HepG2 (cell line): ENCODE results near the gene TRDMT1. TPM values are rescaled to one million over a fixed set of nuclear protein-coding genes. Genes with fewer than 3 reads are reported as not detected.

Experiments
- ATAC-seq: fragments of 200-7000 bp; cut with Tn5 transposase; 3 replicates; pipeline ENCODE4 v1.9.1; 2020; ENCODE audit warnings: mild to moderate bottlenecking, moderate library complexity
- BruUV-seq: library from RNA; stranded (reverse); fragments of 400-500 nt; replicated peaks from 2 replicates; lab custom pipeline; 2021; lab: Mats Ljungman, UMichigan
- CTCF ChIA-PET: fragments of 300-600 bp; formaldehyde crosslinking; extraction: SDS; loops from one replicate; lab custom pipeline; 2021; ENCODE audit warnings: low total read pairs, inconsistent platforms, low intra/inter-chr PET ratio; lab: Yijun Ruan, JAX
- POLR2A ChIA-PET: fragments of 350-600 bp; sonication (Branson Sonifier 250); formaldehyde crosslinking; loops from one replicate; lab custom pipeline; 2020; ENCODE audit warnings: antibody characterized with exemption, inconsistent platforms; lab: Yijun Ruan, JAX
- DNase-seq: peaks from one replicate; pipeline ENCODE4 v3.0.0-alpha.2; 2015; ENCODE audit warnings: low spot score
- FAIRE-seq: peaks from 3 replicates; lab custom pipeline; 2011; peaks lifted over from hg19 to GRCh38; lab: Jason Lieb, UNC
- H2AFZ ChIP-seq: one replicate; pipeline ENCODE4 v1.6.1; 2011; ENCODE audit warnings: low read length, inconsistent platforms
- H3K27ac ChIP-seq: fragments of 300-600 bp; 3 replicates; pipeline ENCODE4 v1.8.0; 2011; ENCODE audit warnings: mixed run types, mild to moderate bottlenecking, mixed read lengths, low read length, inconsistent platforms; ENCODE audit not compliant: insufficient read depth; ENCODE audit errors: extremely low read length
- H3K27me3 ChIP-seq, 2 experiments: fragments of 200-600 bp in 1 of 2; 2 replicates in 1 of 2; 3 replicates in 1 of 2; pipeline versions ENCODE4 v1.6.0 to v1.8.0; 2011; ENCODE audit warnings: low read length in 2 of 2, mild to moderate bottlenecking in 2 of 2, moderate library complexity in 2 of 2, inconsistent platforms in 1 of 2; ENCODE audit not compliant: insufficient read depth in 2 of 2, control insufficient read depth in 1 of 2
- H3K36me3 ChIP-seq, 2 experiments: fragments of 200-600 bp in 1 of 2; replicated peaks in 1 of 2; 2 replicates in 1 of 2; 3 replicates in 1 of 2; pipeline versions ENCODE4 v1.5.1 to v1.8.0; 2011; ENCODE audit warnings: low read length in 2 of 2, inconsistent platforms in 1 of 2; ENCODE audit not compliant: insufficient read depth in 2 of 2, control insufficient read depth in 1 of 2
- H3K4me1 ChIP-seq: 2 replicates; pipeline ENCODE4 v1.5.1; 2012; ENCODE audit warnings: low read length, inconsistent platforms; ENCODE audit not compliant: insufficient read depth
- H3K4me2 ChIP-seq: 2 replicates; pipeline ENCODE4 v1.6.0; 2011; ENCODE audit warnings: low read depth, low read length, inconsistent platforms
- H3K4me3 ChIP-seq, 3 experiments: fragments of 200-600 bp in 1 of 3; sonication (generic), shearing (Covaris generic) in 1 of 3; replicated peaks in 1 of 3; 2 replicates each; pipeline ENCODE4 v1.5.1; 2011 to 2016; ENCODE audit warnings: low read length in 3 of 3, inconsistent platforms in 2 of 3, low read depth in 2 of 3, mild to moderate bottlenecking in 2 of 3, control low read depth in 1 of 3, mixed read lengths in 1 of 3; ENCODE audit not compliant: insufficient read depth in 1 of 3
- H3K79me2 ChIP-seq: one replicate; pipeline ENCODE4 v1.6.1; 2011; ENCODE audit warnings: low read length, inconsistent platforms; ENCODE audit not compliant: insufficient read depth
- H3K9ac ChIP-seq: 2 replicates; pipeline ENCODE4 v1.6.0; 2011; ENCODE audit warnings: mild to moderate bottlenecking, low read depth, low read length, inconsistent platforms; ENCODE audit not compliant: insufficient read depth
- H3K9me3 ChIP-seq: 2 replicates; pipeline ENCODE4 v1.5.1; 2012; ENCODE audit warnings: mild to moderate bottlenecking, low read length
- H4K20me1 ChIP-seq: 2 replicates; pipeline ENCODE4 v1.6.0; 2011; ENCODE audit warnings: inconsistent platforms, mild to moderate bottlenecking, low read length, moderate library complexity; ENCODE audit not compliant: insufficient read depth
- AHDC1 ChIP-seq: sonication (generic); formaldehyde crosslinking; IDR thresholded peaks from 2 replicates; pipeline ENCODE4 v1.5.1; 2020; ENCODE audit warnings: mild to moderate bottlenecking, missing genetic modification reagents, borderline replicate concordance
- CENPBD1 ChIP-seq: sonication (generic); formaldehyde crosslinking; IDR thresholded peaks from 2 replicates; pipeline ENCODE4 v1.8.0; 2022; ENCODE audit warnings: missing genetic modification reagents, low read depth, mild to moderate bottlenecking, borderline replicate concordance
- FOXK1 ChIP-seq: sonication (generic); formaldehyde crosslinking; IDR thresholded peaks from 2 replicates; pipeline ENCODE4 v1.4.0; 2020; ENCODE audit warnings: low read depth, missing genetic modification reagents, borderline replicate concordance
- HCFC1 ChIP-seq: fragments of 150-350 bp; IDR thresholded peaks from 2 replicates; pipeline ENCODE4 v1.6.1; 2014; ENCODE audit warnings: low read depth, low read length
- MTA1 ChIP-seq: sonication (generic); formaldehyde crosslinking; IDR thresholded peaks from 2 replicates; pipeline ENCODE4 v1.4.0; 2020; ENCODE audit warnings: missing genetic modification reagents, mild to moderate bottlenecking, borderline replicate concordance
- RNF2 ChIP-seq: fragments of 450-650 bp; conservative IDR thresholded peaks from 2 replicates; pipeline ENCODE4 v1.6.1; 2016; ENCODE audit warnings: low read depth
- TFAP4 ChIP-seq: sonication (generic); IDR thresholded peaks from 2 replicates; pipeline ENCODE4 v1.6.1; 2016; ENCODE audit warnings: low read depth, borderline replicate concordance
- ZNF775 ChIP-seq: sonication (generic); formaldehyde crosslinking; IDR thresholded peaks from 2 replicates; pipeline ENCODE4 v1.4.0; 2020; ENCODE audit warnings: missing genetic modification reagents, mild to moderate bottlenecking, moderate library complexity, borderline replicate concordance
- ZNF816 ChIP-seq: sonication (generic); formaldehyde crosslinking; IDR thresholded peaks from 2 replicates; pipeline ENCODE4 v1.8.0; 2022; ENCODE audit warnings: missing genetic modification reagents, mild to moderate bottlenecking, borderline replicate concordance
- ZSCAN9 ChIP-seq: IDR thresholded peaks from 2 replicates; pipeline ENCODE4 v1.6.1; 2016; ENCODE audit warnings: borderline replicate concordance
- in situ Hi-C: cut with HindIII; loops from 2 replicates; pipeline ENCODE4 v1.10.0; 2017; ENCODE audit warnings: low pct_unique_long_range_greater_than_20kb; ENCODE audit not compliant: extremely low pct_ligation_motif_present
- intact Hi-C: fragments of 100-400 bp; cut with micrococcal nuclease; formaldehyde crosslinking; loops from one replicate; pipeline ENCODE4 v1.10.0; 2022; ENCODE audit not compliant: unreplicated experiment
- polyA plus RNA-seq, 8 experiments: library from polyadenylated mRNA; depleted of rRNA in 3 of 8; stranded (reverse) in 7 of 8; unstranded in 1 of 8; fragments of >200 nt; fragmentation: Illumina TruSeq in 4 of 8; extraction: Trizol in 4 of 8; gene quantifications; 2 replicates each; pipeline versions ENCODE4 v1.2.1 to v1.2.3, GENCODE V29; 2011 to 2016; ENCODE audit warnings: low read depth in 4 of 8, missing spikeins in 1 of 8, mixed read lengths in 1 of 8; ENCODE audit not compliant: insufficient read depth in 1 of 8
- total RNA-seq, 5 experiments: library from RNA; depleted of rRNA; stranded (reverse); fragments of >200 nt; fragmentation: Illumina TruSeq; extraction: Trizol; gene quantifications; 2 replicates each; pipeline ENCODE4 v1.2.3, GENCODE V29; 2016; ENCODE audit warnings: low read depth in 1 of 5
- TF ChIP-seq, protein P1 (sequence below): sonication (generic); formaldehyde crosslinking; IDR thresholded peaks from 2 replicates; pipeline ENCODE4 v1.4.0; 2020; ENCODE audit warnings: missing genetic modification reagents, mild to moderate bottlenecking, borderline replicate concordance

TRDMT1 gene
- total and polyA plus RNA-seq, 2 of the 13 experiments (the other 11 are each of a cell fraction or from before 2014, with no cell fraction given), result 2.0 to 3.0 TPM

DNA sequence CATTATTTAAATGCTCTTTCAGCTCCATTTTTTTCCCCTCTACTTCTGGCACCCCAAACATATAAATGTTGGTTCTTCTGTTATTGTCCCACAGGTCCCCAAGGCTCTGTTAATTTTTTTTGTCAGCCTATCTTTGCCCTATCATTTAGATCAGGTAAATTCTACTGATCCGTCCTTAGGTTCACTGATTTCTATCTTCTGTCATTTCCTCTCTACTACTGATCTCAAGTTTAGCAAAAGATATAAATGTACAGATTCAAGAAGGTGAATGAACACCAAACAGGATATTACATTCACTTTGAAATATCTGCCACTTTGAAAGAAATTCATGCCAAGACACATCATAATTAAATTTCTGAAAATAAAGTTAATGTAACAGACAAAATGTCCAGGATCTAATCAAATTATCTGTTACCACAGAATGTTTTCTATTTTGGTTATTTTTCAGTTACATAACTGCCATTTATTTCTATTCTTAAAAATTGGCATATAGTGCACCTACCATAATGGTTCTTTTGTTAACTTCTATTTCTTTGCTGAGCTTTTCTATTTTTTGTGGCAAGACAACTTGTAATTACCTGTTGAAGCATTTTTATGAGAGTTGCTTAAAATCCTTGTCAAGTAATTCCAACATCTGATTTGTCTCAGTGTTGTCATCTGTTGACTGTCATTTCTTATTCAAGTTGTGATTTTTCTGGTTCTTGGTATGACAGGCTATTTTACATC, 59.8 kb downstream of the TRDMT1 start (continued):
- TF ChIP-seq TFAP4 (no peak), ZNF775 (CRISPR knock-in tag) (no peak), CENPBD1 (CRISPR knock-in tag) (no peak), RNF2 (no peak), FOXK1 (no peak)
- TF ChIP-seq, protein P1, sequence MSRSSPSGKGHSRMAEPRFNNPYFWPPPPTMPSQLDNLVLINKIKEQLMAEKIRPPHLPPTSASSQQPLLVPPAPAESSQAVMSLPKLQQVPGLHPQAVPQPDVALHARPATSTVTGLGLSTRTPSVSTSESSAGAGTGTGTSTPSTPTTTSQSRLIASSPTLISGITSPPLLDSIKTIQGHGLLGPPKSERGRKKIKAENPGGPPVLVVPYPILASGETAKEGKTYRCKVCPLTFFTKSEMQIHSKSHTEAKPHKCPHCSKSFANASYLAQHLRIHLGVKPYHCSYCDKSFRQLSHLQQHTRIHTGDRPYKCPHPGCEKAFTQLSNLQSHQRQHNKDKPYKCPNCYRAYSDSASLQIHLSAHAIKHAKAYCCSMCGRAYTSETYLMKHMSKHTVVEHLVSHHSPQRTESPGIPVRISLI (CRISPR knock-in tag), result no peak

DNA sequence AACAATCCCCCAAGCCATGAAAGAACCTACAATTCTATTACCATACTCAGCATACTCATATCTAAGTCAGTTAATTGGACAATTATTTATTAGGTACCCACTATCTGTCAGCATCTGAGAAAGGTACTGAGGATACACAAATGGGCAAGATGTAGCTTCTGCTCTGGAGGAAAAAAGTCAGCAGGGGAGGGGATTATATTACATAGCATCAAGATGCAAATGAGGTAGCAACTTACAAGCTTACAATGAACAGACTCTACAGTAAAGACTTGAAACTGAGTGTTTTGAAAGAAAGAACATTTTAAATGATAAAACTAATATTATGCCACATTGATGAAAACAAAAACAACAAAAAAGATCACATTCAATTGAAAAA, 61.1 kb downstream of the TRDMT1 start:
- Histone ChIP-seq H3K4me3 (no peak overlapping the region), H3K4me1 (peaks cover 23% of the 10 kb centered on the region), H2AFZ (no peak overlapping the region), H3K4me2 (no peak overlapping the region), H3K27me3 (no peaks in the 10 kb centered on the region), H3K9ac (no peak overlapping the region), H3K9me3 (no peaks in the 10 kb centered on the region), H4K20me1 (no peaks in the 10 kb centered on the region), H3K79me2 (no peaks in the 10 kb centered on the region), H3K27ac (no peak overlapping the region), H3K36me3 (no peaks in the 10 kb centered on the region)
- intact Hi-C loops (no loop called here), in situ Hi-C loops (no loop called here)
- no peak for ATAC-seq
- no peak for DNase-seq
- ChIA-PET POLR2A (no interaction called here), CTCF (no interaction called here)
- no TSS peak for BruUV-seq
- no peak for FAIRE-seq
- TF ChIP-seq ZNF816 (CRISPR knock-in tag) (no peak), AHDC1 (no peak), MTA1 (CRISPR knock-in tag) (no peak), ZSCAN9 (no peak), HCFC1 (no peak)
